SK-N-SH (cell line): ENCODE measurements around the gene SPTBN5. TPM values are rescaled to one million over a fixed set of nuclear protein-coding genes. Genes with fewer than 3 reads are reported as not detected.

Source experiments
- CTCF ChIA-PET: fragments of 300-600, 350-600 bp; formaldehyde crosslinking; extraction: SDS; loops from one replicate; lab custom pipeline; 2021; lab: Yijun Ruan, JAX
- POLR2A ChIA-PET: fragments of 350-600 bp; sonication (Branson Sonifier 250); formaldehyde crosslinking; extraction: SDS; loops from one replicate; lab custom pipeline; 2020; ENCODE audit warnings: antibody characterized with exemption, inconsistent platforms; lab: Yijun Ruan, JAX
- DNase-seq: peaks from one replicate; pipeline ENCODE4 v3.0.0; 2012
- H2AFZ ChIP-seq: fragments of 200-600 bp; sonication (generic); 2 replicates; pipeline ENCODE4 v1.8.1; 2016; ENCODE audit warnings: antibody characterized with exemption, mild to moderate bottlenecking, low read depth
- H3F3A ChIP-seq: fragments of 200-600 bp; sonication (generic); replicated peaks from 2 replicates; pipeline ENCODE3; 2016; ENCODE audit warnings: antibody characterized with exemption, mild to moderate bottlenecking; ENCODE audit not compliant: insufficient read depth
- H3K27ac ChIP-seq, 2 experiments: fragments of 200-500 bp in 1 of 2; fragments of 200-600 bp in 1 of 2; sonication (Bioruptor generic) in 1 of 2; sonication (generic), shearing (Covaris generic) in 1 of 2; 2 replicates each; pipeline versions ENCODE4 v1.5.1 to v1.6.1; 2014 to 2016; ENCODE audit warnings: low read depth in 2 of 2, inconsistent platforms in 1 of 2, low read length in 1 of 2, mild to moderate bottlenecking in 1 of 2, mixed read lengths in 1 of 2
- H3K27me3 ChIP-seq: fragments of 200-600 bp; sonication (generic), shearing (Covaris generic); 2 replicates; pipeline ENCODE4 v1.6.1; 2016; ENCODE audit warnings: mixed run types; ENCODE audit not compliant: insufficient read depth
- H3K36me3 ChIP-seq, 2 experiments: fragments of 200-500 bp in 1 of 2; fragments of 200-600 bp in 1 of 2; sonication (Bioruptor generic) in 1 of 2; sonication (generic) in 1 of 2; replicated peaks in 1 of 2; 2 replicates each; pipeline versions ENCODE3 to v1.5.1; 2014 to 2016; ENCODE audit warnings: low read length in 1 of 2, mild to moderate bottlenecking in 1 of 2; ENCODE audit not compliant: insufficient read depth in 2 of 2, control insufficient read depth in 1 of 2
- H3K4me1 ChIP-seq, 2 experiments: fragments of 200-500 bp in 1 of 2; fragments of 200-600 bp in 1 of 2; sonication (Bioruptor generic) in 1 of 2; sonication (generic), shearing (Covaris generic) in 1 of 2; 2 replicates each; pipeline versions ENCODE4 v1.5.1 to v1.6.1; 2014 to 2016; ENCODE audit warnings: low read depth in 1 of 2, low read length in 1 of 2, mixed run types in 1 of 2; ENCODE audit not compliant: insufficient read depth in 2 of 2, control insufficient read depth in 1 of 2
- H3K4me2 ChIP-seq: fragments of 200-600 bp; sonication (generic), shearing (Covaris generic); 2 replicates; pipeline ENCODE4 v1.6.1; 2017; ENCODE audit warnings: mixed run types
- H3K4me3 ChIP-seq, 2 experiments: fragments of 200-500 bp in 1 of 2; fragments of 200-600 bp in 1 of 2; sonication (Bioruptor generic) in 1 of 2; sonication (generic), shearing (Covaris generic) in 1 of 2; 2 replicates each; pipeline versions ENCODE4 v1.5.1 to v1.8.1; 2014 to 2016; ENCODE audit warnings: low read depth in 2 of 2, inconsistent platforms in 1 of 2, low read length in 1 of 2, mild to moderate bottlenecking in 1 of 2, mixed read lengths in 1 of 2, moderate library complexity in 1 of 2
- H3K79me2 ChIP-seq: fragments of 200-600 bp; sonication (generic); 2 replicates; pipeline ENCODE4 v1.8.1; 2017; ENCODE audit warnings: mild to moderate bottlenecking; ENCODE audit not compliant: insufficient read depth
- H3K9ac ChIP-seq: fragments of 200-600 bp; sonication (generic); 2 replicates; pipeline ENCODE4 v1.6.1; 2017; ENCODE audit warnings: mixed run types
- H3K9me2 ChIP-seq: fragments of 200-600 bp; sonication (generic); 2 replicates; pipeline ENCODE4 v1.6.1; 2017; ENCODE audit warnings: mixed run types
- H3K9me3 ChIP-seq: fragments of 200-600 bp; sonication (generic); 2 replicates; pipeline ENCODE4 v1.6.1; 2017; ENCODE audit warnings: mixed run types, mild to moderate bottlenecking, moderate library complexity
- H4K20me1 ChIP-seq: fragments of 200-600 bp; sonication (generic); 2 replicates; pipeline ENCODE4 v1.6.1; 2017; ENCODE audit warnings: mild to moderate bottlenecking, mixed run types; ENCODE audit not compliant: insufficient read depth
- ELF1 ChIP-seq: IDR thresholded peaks from 2 replicates; pipeline ENCODE4 v1.4.0; 2012
- EP300 ChIP-seq, 2 experiments: IDR thresholded peaks; 2 replicates each; pipeline versions ENCODE4 v1.4.0 to v1.6.1; 2012; ENCODE audit warnings: borderline replicate concordance in 1 of 2, low read depth in 1 of 2, low read length in 1 of 2
- FOXJ3 ChIP-seq: sonication (generic); formaldehyde crosslinking; IDR thresholded peaks from 2 replicates; pipeline ENCODE4 v1.5.1; 2020; ENCODE audit warnings: mild to moderate bottlenecking, missing genetic modification reagents
- GABPA ChIP-seq: IDR thresholded peaks from 2 replicates; pipeline ENCODE4 v1.4.0; 2012; ENCODE audit warnings: low read depth, mild to moderate bottlenecking
- GATA2 ChIP-seq: sonication (generic); formaldehyde crosslinking; IDR thresholded peaks from 2 replicates; pipeline ENCODE4 v1.5.0; 2020; ENCODE audit warnings: mild to moderate bottlenecking, missing genetic modification reagents
- MEF2A ChIP-seq: IDR thresholded peaks from 2 replicates; pipeline ENCODE4 v1.4.0; 2012; ENCODE audit warnings: low read depth, borderline replicate concordance
- MXI1 ChIP-seq: IDR thresholded peaks from 2 replicates; pipeline ENCODE4 v1.6.1; 2012; ENCODE audit warnings: mild to moderate bottlenecking, low read depth, low read length, improper control_type of control experiment
- NRF1 ChIP-seq: IDR thresholded peaks from 2 replicates; pipeline ENCODE4 v1.6.1; 2012; ENCODE audit warnings: low read depth, mild to moderate bottlenecking, low read length
- PBX3 ChIP-seq: IDR thresholded peaks from 2 replicates; pipeline ENCODE4; 2012
- RAD21 ChIP-seq: IDR thresholded peaks from 2 replicates; pipeline ENCODE4 v1.6.1; 2012; ENCODE audit warnings: mild to moderate bottlenecking, low read length
- REST ChIP-seq: IDR thresholded peaks from 2 replicates; pipeline ENCODE4 v1.6.1; 2012; ENCODE audit warnings: mild to moderate bottlenecking, low read depth, low read length, moderate library complexity
- RXRA ChIP-seq: IDR thresholded peaks from 2 replicates; pipeline ENCODE4 v1.4.0; 2012; ENCODE audit warnings: low read depth, mild to moderate bottlenecking, borderline replicate concordance
- SIN3A ChIP-seq: IDR thresholded peaks from 2 replicates; pipeline ENCODE4 v1.6.1; 2012; ENCODE audit warnings: low read depth, mild to moderate bottlenecking, low read length, moderate library complexity, borderline replicate concordance
- TAF1 ChIP-seq: IDR thresholded peaks from 2 replicates; pipeline ENCODE4 v1.6.1; 2012; ENCODE audit warnings: low read depth, mild to moderate bottlenecking, low read length, moderate library complexity, borderline replicate concordance
- TCF12 ChIP-seq: IDR thresholded peaks from 2 replicates; pipeline ENCODE4 v1.4.0; 2012
- USF1 ChIP-seq: IDR thresholded peaks from 2 replicates; pipeline ENCODE4 v1.4.0; 2012; ENCODE audit warnings: low read depth, borderline replicate concordance
- ZBTB33 ChIP-seq: IDR thresholded peaks from 2 replicates; pipeline ENCODE4 v1.4.0; 2012; ENCODE audit warnings: low read depth, borderline replicate concordance
- WGBS: methylation state at CpG from one replicate; pipeline ENCODE4 v1.1.6; 2017; ENCODE audit warnings: low lambda C conversion rate; 5-methylcytosine and 5-hydroxymethylcytosine counted together
- polyA plus RNA-seq, 3 experiments: library from polyadenylated mRNA; depleted of rRNA; stranded (reverse); fragments of >200 nt; gene quantifications; 2 replicates each; pipeline ENCODE4 v1.2.3, GENCODE V29; 2012

Gene SPTBN5
- polyA plus RNA-seq, 1 of the 3 experiments (the other 2 are of a cell fraction) = 0.23 TPM

DNA sequence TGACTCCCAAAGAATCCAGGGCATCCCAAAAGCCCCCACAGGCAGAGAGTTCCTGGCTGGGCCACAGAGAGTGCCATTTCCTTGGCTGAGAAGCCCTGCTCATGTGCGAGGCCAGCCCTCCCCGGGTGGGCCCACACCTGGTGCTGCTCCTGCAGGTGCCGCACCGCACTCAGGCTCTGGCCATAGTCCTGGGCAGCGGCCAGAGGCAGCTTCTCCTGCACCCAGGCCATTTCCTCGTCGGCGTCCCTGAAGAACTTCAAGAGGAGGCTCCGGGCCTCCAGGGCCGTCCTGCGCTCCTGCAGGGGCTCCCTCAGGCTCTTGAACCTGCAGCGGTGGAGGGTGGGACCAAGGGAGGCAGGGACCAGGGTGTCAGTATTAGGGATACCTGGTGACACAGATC, 37.1 kb downstream of the SPTBN5 start:
- H3K4me1 ChIP-seq = peaks cover 0 to 11% of the 10 kb centered on the region in 2 experiments; a peak in 1 of 4 replicates
- no peaks in the 10 kb centered on the region for H3K27me3 ChIP-seq
- DNase-seq = no peak
- no peaks in the 10 kb centered on the region for H3K36me3 ChIP-seq
- H2AFZ ChIP-seq = no peak overlapping the region
- no peak overlapping the region for H3K27ac ChIP-seq
- H3K79me2 ChIP-seq = no peaks in the 10 kb centered on the region
- POLR2A ChIA-PET = no interaction called here
- no peak overlapping the region for H3K4me2 ChIP-seq
- H3K9ac ChIP-seq = no peak overlapping the region
- WGBS = 70% methylated on average over 2 of the region's 12 CpGs
- no peaks in the 10 kb centered on the region for H4K20me1 ChIP-seq
- no peaks in the 10 kb centered on the region for H3K9me3 ChIP-seq
- no peaks in the 10 kb centered on the region for H3F3A ChIP-seq
- H3K4me3 ChIP-seq = no peak overlapping the region
- H3K9me2 ChIP-seq = no peaks in the 10 kb centered on the region
- TF ChIP-seq EP300 (IDR thresholded peaks at IDR 0.05; ENCODE audit: borderline replicate concordance in 1 of 2, low read depth in 1 of 2, low read length in 1 of 2) (no peak), SIN3A (no peak), RXRA (no peak), NRF1 (no peak), TCF12 (no peak), REST (no peak)
- CTCF ChIA-PET = interaction anchor here (1.3 kb wide), 1 partner anchor 48 kb away, joined by 3 read pairs; no protein-coding TSS in a partner anchor

- no peak for TF ChIP-seq ZBTB33
- no peak for TF ChIP-seq ELF1
- TF ChIP-seq MEF2A = no peak
- TF ChIP-seq GATA2 (CRISPR knock-in tag) = no peak
- no peak for TF ChIP-seq PBX3
- TF ChIP-seq GABPA = no peak
- TF ChIP-seq RAD21 = no peak
- TF ChIP-seq FOXJ3 = no peak
- TF ChIP-seq TAF1 = no peak
- no peak for TF ChIP-seq REST
- TF ChIP-seq MXI1 = no peak
- TF ChIP-seq USF1 = no peak
- TF ChIP-seq, all 33 proteins: peak for 0
- POLR2A ChIA-PET = no interaction called here
- H2AFZ ChIP-seq = no peak overlapping the region
- H3K4me1 ChIP-seq = peaks cover 0 to 8% of the 10 kb centered on the region in 2 experiments; a peak in 1 of 4 replicates
- H3K27ac ChIP-seq = no peak overlapping the region
- no peak overlapping the region for H3K4me3 ChIP-seq
- no peak overlapping the region for H3K9ac ChIP-seq
- no peaks in the 10 kb centered on the region for H3K9me3 ChIP-seq
- H3K36me3 ChIP-seq = no peaks in the 10 kb centered on the region
- H3F3A ChIP-seq = no peaks in the 10 kb centered on the region
- no peaks in the 10 kb centered on the region for H3K9me2 ChIP-seq
- no peak overlapping the region for H3K4me2 ChIP-seq
- 94% methylated on average over 4 of the region's 17 CpGs for WGBS
- no peaks in the 10 kb centered on the region for H3K79me2 ChIP-seq
- H4K20me1 ChIP-seq = no peaks in the 10 kb centered on the region
- CTCF ChIA-PET = interaction anchor here (2.2 kb wide), 1 partner anchor 48 kb away, joined by 10 read pairs; no protein-coding TSS in a partner anchor
- DNase-seq = no peak
- no peaks in the 10 kb centered on the region for H3K27me3 ChIP-seq
These were observed 37.6 kb downstream of the SPTBN5 start for GRCh38 chr15:41856262-41856661.
